NCI-H2196 (cell line): ENCODE data around the gene ZNF579.
"Not testable (repeated sequence)": the region's sequence is repeated elsewhere in the genome, so short reads cannot be mapped to it uniquely, and the experiment has no call there.

Source experiments
- DNase-seq: peaks from one replicate; lab custom pipeline; 2025; ENCODE audit not compliant: unreplicated experiment; lab: John Stamatoyannopoulos, UW

Gene ZNF579

DNA sequence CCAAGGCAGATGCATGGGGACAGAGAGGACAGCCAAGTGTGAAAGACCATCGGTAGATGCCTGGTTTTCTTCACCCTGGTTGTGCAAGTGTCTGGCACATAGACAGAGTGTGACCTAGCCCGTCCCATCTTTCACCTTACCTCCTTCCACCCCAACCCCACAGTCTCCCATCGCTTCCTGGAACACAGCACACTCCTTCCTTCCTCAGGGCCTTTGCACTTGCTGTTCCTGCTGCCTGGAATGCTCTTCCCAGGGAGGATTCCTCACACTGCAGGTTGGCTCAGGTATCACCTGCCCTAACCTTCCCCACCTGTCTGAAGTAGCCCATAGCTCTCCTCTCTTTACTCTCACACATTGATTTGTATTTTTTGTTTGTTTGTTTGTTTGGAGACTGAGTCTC is 15.7 kb upstream of the ZNF579 start:
- DNase-seq, result no peak

DNA sequence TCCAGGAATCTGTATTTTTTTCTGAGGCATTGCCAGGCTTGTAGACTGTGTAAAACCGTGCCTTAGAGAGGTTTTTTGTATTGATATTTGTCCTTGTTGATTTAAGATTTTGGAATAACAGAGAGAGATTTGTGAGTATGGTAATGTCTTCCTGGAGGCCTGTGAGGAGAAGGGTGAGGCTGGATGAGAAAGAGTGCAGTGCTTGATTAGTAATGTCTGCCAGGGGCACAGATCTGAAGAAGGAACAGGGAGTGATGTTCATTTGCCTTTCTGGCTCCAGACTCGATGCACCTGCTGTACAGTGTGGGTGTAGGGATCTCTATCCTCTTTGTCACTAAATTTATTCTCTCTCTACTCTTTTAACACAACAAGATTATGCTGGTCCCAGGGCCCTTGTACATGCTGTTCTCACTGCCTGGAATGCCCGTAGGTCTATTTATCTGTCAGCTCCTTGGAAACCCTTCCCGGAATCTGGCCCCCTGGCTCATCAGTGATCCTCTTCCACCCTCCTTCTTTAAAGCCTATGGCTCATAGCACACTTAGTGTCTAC is 14.4 kb upstream of the ZNF579 start:
- no peak for DNase-seq

DNA sequence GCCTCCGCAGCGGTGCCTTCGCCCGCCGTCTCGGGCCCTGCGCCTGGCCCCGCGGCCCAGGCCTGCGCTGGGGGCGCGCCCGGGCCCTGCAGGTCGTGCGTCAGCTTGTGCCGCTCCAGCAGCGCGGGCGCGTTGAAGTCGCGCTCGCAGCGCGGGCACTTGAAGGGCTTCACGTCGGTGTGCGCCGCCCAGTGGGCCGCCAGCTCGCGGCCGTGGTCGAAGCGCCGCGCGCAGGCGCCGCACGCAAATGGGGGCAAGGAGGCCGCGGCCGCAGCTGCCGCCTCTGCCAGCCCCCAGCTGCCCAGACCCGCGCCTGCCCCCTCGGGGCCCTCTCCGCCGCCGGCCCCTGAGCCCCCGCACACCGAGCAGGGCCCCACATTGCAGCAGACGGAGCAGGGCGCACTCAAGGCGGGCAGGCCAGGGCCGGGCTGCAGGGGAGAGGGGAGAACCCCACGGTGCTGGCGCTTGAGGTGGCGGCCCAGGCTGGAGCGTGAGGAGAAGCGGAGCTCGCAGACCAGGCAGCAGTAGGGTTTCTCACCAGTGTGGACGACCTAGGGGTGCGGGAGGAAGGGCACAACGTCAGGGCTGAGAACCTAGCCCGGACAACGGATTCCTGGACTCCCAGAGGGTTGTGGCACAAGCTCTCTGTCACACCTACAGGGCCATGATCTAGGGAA is 12.6 kb upstream of the ZNF579 start:
- no peak for DNase-seq

DNA sequence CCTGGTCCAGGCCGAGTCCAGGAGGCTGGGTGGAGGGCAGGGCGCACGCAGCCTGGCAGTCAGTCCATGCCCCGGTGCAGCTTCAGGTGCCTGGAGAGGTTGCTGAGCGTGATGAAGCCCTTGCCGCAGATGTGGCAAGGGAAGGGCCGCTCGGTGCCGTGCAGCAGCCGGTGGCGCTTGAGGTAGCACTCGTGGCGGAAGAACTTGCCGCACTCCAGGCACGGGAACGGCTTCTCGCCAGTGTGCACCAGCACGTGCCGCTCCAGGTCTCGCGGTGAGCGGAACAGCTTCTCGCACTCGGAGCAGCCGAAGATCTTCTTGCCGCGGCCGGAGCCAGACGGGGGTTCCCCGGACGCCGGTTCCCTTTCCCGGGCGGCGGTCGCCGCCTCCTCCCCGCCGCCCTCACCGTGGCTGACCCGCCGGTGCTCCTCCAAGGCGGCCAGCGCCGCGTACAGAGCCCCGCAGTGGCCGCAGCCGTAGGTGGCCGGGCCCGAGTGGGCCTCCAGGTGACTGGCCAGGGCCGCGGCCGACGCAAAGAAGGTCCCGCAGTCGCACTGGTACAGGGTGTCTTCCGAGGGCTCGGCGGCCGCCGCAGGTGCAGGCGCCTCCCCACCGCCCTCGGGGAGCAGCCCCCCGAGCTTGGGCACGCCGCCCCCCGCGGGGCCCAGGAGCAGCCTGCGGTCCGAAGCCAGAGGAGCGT is 11.9 kb upstream of the ZNF579 start:
- DNase-seq, result no peak

DNA sequence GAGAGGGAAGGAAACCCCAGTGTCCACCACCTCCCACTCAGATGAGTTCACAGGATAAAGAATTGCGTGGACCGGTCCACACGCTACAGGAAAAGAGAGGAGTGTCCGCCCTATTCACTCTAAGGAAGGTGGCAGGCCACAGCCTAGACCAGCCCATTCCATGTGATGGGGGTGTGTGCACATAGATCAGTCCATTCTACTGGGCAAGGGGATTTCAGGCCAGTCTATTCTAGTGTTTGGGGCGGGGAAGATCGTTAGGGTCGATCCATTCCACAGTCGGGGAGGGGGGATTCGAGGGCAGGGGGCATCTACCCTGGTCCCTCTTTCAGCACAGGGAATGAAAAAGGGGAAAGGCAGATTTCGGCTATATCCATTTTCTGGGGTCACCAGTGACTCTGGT is 10.9 kb upstream of the ZNF579 start:
- DNase-seq, result no peak

DNA sequence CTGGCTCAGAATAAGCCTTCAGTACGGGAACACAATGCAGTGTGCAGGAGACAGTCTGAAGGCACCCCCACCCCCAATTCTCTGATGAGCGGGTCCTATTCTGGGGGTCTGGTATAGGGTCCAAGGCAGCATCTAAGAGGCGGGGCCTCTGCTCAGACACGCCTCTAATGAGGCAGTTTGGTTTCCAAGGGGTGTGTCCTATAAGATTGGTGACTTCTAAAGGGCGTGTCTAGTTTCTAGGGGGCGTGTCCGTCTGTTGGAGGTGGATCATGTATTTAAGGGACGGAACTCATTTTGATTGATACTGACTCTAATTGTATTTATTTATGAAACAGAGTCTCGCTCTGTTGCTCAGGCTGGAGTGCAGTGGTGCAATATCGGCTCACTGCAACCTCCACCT is 10.0 kb upstream of the ZNF579 start:
- peak; percentile 50 for DNase-seq

DNA sequence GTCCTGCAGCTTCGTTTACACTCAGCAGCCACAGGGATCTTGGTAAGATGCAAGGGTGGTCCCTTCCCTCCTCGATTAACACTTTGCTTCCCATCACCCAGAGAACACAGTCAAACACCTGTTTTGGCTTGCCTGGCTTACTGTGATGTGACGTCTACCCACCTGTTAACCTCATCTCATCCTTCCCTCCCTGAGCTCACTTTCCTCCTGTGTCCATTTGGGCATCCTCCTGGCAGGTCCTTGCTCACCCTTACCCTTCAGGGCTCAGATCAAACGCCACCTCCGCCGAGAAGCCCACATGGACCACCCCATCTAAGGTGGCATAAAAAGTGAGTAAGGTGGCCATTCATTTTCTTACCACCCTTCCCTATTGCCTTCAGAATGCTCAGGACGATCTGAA is 9.5 kb upstream of the ZNF579 start:
- DNase-seq, result no peak

DNA sequence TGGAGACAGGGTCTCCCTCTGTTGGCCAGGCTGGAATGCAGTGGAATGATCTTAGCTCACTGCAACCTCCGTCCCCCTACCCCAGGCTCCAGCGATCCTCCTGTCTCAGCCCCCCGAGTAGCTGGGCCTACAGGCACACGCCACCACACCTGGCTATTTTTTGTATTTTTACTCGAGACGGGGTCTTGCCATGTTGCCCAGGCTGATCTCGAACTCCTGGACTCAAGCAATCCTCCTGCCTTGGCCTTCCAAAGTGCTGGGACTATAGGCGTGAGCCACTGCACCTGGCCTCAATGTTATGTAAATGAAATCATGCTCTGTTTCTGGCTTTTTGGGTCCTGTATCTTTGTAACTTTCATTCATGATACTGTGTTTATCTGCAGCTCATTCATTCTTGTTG is 8.1 kb upstream of the ZNF579 start:
- no peak for DNase-seq

DNA sequence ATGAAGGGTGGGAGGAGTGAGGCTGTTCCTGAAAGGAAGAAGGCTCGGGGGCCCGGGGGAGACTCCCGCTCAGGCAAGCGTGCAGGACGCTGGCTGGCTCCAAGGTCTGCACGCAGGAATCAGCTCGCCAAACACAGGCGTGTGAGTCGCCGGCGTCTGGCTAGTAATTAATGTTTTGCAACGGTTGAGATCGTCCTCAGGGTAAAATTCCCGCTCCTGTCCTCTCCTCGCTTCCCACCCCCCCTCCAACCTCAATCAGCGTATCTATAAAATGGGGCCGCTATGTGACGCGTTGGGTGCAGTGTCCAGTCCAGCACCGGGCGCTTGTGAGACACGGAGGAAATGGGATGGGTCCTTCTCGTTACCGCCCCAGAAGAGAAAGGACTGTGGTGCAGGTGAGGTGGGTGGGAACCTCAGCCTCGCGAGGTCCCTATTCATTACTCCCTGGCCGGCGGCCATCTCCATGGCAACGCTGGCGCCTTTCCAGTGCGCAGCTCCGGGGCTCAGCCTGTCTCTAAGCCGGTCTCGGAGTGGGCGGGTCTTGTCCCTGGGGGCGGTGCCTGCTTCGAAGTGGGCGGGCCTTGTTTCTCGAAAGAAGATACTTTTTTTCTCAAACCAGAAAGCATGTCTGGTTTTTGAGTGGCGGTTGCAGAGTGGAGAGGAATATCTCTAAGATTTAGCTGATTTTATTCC is 6.5 kb upstream of the ZNF579 start:
- peak; percentile 98 for DNase-seq

DNA sequence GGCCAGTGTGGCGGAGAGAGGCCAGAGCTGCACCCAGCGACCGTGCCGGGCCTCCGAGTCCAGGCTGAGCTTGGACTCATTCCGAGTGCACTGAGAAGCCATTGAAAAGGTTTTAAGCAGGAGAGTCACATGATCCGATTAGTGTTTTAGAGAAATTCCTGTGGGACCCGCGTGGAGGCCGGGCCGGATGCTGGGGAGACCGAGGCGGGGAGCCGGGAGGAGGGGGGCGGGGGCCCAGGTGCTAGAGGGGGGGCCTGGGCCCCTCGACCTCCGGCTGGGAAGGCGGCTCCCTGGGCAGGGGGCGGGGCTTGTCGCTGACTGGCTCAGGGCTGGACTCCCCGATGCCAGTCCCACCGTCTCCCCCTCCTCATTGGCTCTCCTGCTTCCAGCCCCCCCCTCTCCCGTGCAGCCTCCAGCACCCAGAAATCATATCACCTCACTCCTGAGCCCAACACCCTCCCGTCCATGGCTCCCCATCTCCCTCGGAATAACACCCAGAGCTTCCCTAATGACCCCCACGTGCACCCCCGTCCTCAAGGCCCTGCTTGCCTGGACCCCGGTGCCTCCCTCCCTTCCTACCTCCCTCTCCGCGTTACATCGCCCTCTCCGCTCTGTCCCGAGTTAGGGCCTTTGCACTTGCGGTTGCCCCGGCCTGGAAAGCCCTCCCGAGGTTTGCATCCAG is 5.2 kb upstream of the ZNF579 start:
- DNase-seq, result peak; percentile 57

DNA sequence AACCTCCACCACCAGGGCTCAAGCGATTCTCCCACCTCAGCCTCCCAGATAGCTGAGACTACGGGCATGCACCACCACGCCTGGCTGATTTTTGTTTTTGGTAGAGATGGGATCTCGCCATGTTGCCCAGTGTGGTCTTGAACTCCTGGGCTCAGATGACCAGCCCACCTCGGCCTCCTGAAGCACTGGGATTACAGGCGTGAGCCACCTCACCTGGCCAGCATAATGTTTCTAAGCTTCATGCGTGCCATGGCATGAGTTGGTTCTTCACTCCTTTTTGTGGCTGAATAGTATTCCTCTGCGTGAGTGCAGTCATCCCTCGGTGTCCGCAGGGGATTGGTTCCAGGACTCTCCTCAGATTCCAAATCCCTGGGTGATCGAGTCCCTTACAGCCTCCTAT is 4.2 kb upstream of the ZNF579 start:
- no peak for DNase-seq

DNA sequence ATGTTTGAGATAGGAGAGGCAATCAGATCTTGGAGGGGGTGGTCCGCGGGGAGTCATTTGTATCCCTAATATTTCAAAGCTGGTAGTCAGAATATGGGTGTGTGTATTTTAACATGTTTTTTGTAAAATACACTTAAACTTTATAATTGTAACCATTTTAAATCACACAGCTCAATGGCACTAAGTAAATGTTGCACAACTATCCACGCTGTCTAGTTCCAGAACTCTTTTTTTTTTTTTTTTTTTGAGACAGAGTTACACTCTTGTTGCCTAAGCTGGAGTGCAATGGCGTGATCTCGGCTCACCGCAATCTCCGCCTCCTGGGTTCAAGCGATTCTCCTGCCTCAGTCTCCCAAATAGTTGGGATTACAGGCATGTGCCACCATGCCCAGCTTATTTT is 3.2 kb upstream of the ZNF579 start:
- DNase-seq, result not testable (repeated sequence)

DNA sequence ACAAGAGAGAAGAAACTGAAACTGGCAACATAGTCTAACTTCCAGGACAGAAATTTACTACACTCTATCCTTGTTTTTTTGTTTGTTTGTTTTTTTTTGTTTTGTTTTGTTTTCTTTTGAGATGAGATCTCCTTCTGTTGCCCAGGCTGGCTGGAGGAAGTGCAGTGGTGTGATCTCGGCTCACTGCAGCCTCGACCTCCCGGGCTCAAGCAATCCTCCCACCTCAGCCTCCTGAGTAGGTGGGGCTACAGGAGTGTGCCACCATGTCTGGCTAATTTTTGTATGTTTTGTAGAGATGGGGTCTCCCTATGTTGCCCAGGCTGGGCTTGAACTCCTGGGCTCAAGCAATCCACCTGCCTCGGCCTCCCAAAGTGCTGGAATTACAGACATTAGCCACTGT is 1.6 kb upstream of the ZNF579 start:
- DNase-seq, result not testable (repeated sequence)

DNA sequence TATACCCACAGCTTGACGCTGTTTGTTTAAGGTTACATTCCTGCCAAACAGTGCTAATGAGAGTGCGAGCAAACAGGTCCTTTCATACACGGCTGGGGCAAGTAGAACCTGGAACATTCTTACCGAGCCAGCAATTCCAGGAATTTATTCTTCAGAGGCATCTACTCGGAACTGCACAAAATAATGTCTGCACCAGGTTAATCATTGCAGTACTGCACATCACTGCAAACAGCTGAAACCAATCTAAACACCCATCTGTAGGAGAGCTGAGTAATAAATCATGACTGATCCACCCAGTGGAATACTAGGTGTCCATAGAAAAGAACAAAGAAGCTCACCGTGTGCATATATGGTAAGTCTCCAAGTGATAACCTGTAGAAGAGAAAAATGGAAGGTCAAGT is 1.2 kb upstream of the ZNF579 start:
- peak; percentile 37 for DNase-seq

DNA sequence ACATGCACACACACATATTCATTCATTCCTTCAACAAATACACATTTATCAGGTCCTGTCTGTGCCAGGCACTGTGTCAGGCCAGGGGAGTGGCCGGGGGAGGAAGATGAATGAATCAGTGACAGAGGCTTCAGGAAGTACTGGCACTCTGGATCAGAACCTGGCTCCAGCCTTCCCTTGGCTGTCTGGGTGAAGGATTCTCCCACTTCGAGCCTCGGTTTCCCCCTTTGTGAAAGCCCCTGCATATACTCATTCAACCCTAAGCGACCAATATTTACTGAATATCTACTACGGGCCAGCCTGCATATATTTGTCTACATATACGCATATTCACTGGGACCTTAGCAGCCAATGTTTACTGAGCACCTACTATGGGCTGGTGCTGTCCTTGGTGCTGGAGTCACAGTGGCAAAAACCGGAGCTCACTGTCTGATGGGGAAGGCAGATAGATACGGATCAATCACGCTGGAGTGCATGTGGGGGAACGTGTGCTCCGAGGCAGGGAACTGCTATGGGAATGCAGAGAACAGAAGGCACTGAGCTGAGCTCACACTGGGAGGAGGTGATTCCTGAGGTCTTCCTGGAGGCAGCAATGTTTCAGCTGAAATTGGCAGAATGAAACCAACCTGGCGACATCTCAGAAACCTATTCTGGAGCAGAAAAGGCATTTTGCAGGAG is 636 bp upstream of the ZNF579 start:
- no peak for DNase-seq

DNA sequence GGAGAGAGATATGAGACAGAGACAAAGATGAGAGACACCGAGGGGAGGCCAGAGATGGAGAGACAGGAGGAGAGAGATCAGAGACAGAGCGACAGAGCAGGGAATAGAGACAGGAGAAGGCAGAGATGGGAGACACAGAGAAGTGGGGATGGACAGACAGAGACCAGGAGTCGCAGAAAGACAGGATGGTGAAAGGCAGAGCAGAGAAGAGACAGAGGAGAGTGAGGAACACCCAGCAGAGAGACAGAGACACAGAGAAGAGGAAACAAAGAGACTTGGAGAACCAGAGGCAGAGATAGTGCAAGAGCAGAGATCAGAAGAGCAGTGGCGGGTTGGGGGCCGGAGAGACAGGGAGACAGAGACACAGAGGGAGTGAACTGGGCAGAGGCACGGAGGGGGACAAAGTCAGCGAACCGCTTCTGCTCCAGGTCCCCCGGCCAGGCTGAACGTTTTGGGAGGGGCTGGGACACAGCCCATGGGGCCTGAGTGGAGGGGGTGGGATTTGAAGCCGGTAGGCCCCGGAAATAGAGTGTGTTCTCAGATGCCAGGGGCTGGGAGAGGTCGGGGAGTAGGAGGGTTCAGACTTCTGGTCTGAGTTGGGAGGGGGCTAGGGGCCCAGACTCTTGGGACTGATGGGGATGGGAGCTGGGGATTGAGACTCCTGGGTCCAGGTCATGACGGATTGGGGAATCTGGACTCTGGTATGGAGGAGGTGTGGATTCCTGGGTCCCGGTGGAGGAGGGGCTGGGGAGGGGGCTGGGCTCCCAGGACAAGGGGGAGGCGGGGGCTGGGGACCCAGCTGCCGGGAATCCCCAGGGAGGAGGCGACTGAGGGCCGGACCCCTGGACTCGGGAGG is 654 bp downstream of the ZNF579 start:
- no peak for DNase-seq

DNA sequence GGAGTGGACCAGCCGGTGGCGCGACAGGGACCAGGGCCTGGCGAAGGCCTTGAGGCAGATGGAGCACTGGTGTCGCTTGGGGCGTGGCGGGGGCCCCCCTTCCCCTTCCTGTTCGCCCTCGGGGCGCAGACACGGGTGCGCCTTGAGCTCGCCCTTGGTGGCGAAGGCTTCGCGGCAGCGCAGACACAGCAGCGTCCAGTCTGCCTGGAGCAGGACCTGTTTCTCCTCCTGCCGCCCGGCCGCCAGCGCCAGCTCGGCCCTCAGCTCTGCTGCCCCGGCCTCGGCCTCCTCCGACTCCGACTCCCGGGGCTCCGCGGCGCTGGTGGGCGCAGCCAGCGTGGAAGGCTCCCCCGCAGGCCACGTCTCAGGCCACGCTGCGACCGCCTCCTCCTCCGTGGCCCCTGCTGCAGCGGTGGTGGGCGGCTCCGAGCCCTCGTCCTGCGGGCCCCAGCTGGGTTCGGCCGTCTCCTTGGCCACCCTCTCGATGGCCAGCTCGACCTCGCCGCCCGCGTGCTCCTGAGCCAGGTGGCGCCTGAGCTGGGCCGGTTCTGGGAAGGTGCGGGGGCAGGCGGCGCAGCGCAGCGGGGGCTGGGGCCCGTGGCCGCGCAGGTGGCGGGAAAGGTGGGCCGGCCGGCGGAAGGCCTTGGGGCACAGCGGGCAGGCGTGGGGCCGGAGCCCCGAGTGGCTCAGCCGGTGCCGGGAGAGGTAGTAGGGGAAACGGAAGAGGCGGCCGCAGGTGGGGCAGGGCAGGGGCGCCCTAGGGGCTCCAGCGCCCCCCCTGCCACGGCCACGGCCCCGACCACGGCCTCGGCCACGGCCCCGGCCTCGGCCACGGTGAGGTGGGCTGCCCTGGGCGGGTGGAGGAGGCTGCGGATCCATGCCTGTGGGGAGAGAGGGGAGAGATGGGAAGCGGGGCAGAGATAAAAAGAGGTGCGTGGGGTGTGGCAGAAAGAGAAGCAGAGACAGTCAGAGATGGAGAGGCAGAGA is 1.6 kb downstream of the ZNF579 start:
- no peak for DNase-seq

DNA sequence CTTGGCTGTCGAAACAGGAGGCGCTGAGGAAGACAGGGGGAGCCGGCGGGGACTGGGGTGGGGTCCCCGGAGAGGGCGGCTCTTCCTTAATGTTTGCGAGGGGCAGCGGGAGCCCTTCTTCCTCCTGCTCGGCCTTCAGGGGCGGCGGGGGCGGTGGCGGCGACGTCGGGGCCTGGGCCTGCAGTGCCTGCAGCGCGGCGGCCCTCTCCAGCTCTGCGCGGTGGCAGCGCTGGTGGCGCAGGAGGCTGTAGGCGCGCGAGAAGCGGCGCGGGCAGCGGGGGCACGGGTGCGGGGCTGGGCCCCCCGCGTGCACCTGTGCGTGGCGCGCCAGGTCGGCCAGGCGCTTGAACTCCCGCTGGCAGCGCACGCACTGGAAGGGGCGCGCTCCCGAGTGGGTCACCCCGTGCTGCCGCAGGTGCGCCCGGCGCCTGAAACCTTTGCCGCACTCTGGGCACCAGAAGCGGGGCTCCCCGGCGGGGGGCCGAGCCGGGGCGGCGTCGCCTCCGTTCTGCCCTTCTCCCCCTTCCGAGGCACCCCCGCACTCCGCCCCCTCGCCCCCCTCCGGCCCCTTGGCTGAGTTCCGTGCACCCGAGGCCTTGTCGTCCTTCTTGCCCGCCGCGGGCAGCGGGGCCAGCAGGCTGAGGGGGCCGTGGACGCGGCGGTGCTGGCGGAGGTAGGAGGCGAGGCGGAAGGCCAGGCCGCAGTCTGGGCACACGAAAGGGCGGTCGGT is 2.5 kb downstream of the ZNF579 start:
- no peak for DNase-seq
